Dermis blood vessel endothelial cell (primary cell): ENCODE measurements around the gene PWP2. TPM values are rescaled to one million over a fixed set of nuclear protein-coding genes. Genes with fewer than 3 reads are reported as not detected.
"Not testable (repeated sequence)": the region's sequence is repeated elsewhere in the genome, so short reads cannot be mapped to it uniquely, and the experiment has no call there.

Experiments
- DNase-seq: peaks from one replicate; pipeline ENCODE4 v3.0.0; 2010
- total RNA-seq: library from RNA; depleted of rRNA; stranded (reverse); fragments of >200 nt; gene quantifications from 2 replicates; pipeline ENCODE4 v1.2.3, GENCODE V29; 2014

PWP2 gene
- total RNA-seq, 1 donor from 2014 or later: 39.1 TPM

DNA sequence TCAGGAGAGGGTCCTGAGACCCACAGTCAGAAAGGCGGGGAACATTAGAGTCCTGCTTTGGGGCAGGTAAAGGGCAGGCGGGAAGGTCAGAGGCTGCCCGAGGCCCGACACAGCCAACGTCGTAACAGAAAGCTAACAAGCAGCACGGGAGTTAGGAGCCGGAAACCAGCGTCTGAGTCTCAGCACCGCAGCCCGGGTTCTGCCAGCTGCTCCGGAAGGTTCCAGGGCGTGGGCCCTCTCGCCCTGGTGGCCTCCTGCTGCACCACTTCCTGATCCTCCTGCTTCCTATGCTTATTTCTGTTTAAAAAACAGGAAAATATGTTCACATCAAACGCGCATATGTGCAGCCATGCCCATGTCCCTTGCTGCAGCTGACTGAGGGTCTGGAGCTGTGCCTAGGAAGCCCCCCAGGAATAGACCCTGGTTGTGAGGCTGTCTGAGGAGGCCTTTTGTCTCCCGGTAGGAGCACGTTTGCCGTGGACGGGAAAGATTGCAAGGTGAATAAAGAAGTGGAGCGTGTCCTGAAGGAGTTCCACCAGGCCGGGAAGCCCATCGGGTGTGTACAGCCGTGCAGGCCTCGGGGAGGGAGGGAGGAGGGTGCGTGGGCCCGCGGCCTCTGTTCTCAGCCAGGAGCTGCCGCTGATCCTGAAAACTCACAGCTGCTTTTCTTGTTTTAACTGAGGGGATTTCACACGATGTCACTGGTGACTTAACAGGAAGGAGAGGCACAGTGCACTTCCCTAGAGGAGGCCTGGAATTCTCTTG lies 32.8 kb downstream of the PWP2 start:
- DNase-seq: peak; percentile 7

DNA sequence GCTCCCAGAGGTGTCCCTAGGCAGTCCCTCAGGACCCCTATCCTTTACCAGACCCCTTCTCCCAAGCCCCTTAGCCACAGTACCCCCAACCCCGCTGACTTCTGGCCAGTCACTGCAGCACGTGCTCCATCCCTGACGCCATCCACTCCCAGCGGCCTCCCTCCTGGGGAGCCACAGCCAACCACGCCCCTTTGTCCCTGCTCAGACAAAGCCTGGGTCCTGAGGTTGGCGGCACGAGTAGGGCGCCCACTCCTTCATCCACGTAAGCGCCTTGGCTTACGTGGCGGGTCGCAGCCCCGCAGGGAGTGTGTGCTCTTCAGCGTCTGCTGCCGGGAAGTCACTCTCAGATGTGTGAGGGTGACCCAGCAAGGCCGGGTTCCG lies 33.3 kb downstream of the PWP2 start:
- DNase-seq: not testable (repeated sequence)

DNA sequence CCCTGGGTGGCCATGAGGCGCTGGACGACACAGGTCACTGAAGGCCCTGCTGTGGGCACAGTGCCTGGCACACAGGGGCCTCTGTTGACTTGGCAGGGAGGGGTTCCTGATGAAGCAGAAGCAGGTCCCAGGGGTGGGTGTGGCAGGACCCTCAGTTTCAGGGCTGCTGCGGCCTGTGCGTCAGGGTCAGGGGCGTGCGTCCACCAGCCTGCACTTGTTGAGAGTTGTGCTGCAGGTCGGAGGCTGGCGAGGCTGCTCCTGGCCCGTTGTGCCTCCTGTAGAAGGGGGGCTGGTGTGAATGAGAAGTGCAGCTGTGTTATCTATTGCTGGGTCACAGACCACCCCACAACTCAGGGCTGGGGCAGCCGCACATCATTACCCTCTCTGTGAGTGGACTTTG lies 35.3 kb downstream of the PWP2 start:
- DNase-seq: not testable (repeated sequence)

DNA sequence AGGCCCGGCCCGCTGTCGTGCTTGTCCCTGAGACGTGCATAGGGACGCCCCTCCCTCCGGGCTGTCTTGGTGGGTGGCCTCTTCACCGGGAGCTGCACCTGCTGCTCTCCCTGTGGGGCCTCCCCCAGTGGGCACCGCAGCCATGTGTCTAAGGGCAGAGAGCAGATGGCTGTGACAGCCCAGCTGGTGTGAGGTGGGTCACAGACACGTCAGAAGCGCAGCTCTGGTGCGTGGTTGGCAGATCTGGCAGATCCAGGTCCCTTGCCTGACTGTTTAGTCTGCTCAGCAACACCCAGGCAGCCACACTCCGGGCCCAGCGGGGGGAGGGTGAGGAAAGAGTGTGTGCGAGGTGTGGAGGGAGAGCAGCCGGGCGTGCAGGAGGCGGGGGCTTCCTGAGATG lies 36.2 kb downstream of the PWP2 start:
- DNase-seq: not testable (repeated sequence)

DNA sequence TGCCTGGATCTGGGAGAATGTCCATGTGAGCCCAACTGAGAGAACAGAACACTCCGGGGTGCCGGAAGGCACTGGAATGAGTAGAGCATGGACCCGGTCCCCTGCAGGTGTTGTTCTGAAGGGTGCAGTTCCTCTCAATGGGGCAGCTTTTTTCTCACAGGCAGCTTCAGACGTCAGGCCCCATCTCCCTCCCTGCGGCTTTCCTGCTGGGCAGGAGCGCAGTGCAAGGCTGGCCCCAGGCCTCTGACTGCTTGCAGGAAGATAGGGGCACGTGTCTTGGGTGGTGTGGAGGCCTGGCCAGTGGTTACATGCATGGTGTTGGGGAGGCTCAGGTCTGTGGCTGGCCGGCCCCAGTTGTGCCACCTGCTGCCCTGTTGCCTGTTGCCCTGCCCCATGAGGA lies 36.8 kb downstream of the PWP2 start:
- DNase-seq: not testable (repeated sequence)

DNA sequence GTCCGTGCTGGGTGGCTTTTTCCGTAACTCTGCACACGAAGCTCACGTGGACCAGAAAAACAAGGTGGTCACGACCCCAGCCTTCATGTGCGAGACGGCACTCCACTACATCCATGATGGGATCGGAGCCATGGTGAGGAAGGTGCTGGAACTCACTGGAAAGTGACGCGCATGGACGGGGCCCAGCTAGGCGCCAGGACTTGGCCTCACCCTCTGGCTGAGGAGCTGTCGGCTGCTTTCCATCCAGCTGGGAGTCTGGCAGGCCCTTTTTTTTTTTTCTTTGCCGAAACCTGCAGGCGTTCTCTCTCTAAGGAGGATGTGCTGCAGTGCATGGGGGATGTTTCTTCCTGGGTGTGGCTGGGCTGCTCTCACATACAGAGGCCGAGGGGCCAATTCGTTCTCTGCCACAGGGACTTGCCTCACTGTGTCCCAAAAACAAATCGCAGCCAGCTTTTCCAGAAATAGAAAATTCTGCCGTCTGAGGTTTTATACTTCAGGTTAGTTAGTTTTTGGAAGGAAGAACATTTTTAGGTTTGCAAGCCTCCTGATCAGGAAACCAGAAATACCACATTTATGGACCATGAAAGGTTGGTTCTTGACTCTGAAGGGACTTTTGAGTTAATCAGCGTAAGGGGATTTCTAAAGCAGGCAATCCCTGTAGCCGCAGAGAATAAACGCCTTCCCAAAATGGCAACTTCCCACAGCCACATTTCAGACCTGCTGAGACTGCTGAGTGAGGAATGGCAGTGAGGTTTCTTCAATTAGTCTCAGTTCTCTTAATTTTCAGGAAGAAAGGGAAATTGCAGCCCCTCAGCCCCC lies 37.8 kb downstream of the PWP2 start:
- not testable (repeated sequence) for DNase-seq

DNA sequence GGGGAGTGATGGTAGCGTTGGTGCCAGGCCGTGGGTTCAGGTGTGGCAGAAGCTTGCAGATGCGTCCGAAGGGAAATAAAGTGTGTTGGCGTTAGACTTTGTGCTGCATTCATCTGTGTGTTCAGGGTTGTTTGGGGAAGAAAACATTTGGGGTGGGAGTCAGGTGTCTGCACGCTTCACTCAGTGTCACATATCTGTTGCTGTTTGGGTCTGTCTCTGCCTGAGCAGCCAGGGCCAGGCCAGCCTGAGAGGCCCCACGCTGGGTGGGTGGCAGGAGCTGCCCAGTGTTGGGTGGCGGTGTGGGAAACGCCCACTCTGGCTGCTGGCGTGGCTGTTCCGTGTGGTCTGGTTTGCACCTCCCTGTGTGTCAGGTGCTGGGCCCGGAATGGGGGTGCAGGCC lies 38.4 kb downstream of the PWP2 start:
- not testable (repeated sequence) for DNase-seq

DNA sequence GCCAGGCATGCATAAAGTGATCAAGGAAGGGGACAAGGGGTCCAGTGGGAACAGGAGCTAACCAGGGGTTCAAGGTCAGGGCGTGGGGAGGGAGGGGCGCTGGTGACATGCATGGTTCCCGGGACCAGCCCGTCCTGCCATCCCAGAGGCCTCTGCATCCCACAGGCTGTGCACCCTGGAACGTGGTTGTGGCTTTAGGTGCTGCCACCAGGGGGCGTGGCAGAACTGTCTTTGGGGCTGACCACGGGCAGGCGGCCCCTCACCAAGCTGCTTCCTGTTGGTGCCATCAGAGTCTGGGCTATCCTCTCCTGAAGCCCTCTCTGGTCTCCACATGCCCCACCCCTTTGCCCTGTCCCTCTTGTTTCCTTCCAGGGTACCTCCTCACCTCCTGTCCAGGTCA lies 39.9 kb downstream of the PWP2 start:
- not testable (repeated sequence) for DNase-seq

DNA sequence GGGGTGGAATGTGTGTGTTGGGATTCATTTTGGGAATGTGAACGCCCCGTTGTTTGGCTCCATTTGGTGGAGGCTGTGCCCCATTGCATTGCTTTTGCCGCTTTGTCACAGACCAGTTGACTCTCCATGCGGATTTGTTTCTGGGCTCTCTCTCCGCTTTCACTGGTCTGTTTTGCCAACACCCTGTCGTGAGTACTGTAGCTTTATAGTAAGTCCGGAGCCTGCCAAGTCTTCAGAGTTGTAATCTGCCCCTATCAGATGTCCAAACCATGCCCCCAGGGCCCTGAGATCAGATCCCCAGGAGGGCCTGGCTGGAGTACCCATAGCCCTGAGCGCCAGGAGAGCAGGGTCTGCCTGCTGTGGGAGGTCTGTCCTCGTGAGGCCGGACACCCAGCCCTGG lies 43.1 kb downstream of the PWP2 start:
- not testable (repeated sequence) for DNase-seq

DNA sequence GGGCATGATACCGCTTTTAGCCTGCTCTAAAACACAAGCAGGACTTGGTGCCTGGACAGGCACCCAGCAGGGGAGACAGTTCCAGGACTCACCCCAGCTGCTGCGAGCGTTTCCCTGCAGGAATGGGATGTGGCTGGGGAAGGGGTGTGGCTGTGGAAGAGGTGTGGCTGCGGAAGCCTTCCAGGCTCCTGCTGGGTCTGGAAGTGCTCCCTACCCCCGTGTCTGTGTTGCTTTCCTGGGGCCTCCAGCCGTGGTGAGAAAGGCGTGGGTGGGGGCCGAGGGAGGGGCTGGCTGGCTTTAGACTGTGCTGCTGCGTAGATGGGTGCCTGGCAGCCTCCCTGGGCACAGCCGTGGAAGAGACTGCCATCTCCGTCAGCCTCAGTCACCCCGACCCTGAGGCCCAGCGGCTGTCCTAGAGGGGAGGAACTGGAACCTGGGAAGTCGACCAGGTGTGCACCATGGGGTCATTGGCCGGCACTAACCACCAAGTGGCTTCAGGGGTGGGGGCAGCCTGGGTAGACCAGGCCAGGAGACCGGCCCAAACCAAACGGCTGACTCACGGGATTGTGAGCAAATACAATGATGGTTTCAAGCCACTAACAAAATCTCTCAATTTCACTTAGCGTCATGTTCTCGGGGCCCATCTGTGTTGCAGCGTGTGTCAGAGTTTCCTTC lies 46.2 kb downstream of the PWP2 start:
- DNase-seq: not testable (repeated sequence)

DNA sequence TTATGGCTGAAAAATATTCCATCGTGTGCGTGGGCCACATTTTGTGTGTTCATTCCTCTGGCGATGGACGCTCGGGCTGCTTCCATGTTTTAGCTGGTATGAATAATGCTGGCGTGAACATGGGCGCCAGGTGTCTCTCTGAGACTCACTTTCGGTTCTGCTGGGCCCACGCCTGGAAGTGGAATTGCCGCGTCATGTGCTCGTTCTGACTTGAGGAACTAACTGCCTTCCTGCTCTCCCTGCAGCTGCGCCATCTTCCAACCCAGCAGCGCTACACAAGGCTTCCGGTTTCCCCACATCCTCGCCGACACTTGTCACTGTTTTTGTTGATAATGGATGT lies 46.7 kb downstream of the PWP2 start:
- DNase-seq: not testable (repeated sequence)

DNA sequence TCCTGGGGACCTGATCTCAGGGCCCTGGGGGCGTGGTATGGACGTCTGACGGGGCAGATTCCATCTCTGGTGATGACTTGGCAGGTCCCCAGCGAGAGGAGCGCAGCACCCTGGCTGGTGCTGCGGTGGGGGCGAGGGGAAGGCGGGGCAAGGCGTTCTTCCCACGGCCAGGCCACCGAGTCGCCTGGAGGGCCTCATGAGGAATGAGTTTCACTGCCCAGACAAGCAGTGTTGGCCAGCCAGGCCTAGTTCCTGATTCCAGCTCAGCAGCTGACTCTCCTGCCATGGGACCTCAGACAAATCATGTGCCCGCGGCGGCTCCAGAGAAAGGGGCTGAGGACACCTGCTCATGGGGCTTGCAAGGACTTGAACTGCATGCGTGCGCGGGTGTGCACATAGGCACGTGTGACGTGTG lies 47.6 kb downstream of the PWP2 start:
- not testable (repeated sequence) for DNase-seq

DNA sequence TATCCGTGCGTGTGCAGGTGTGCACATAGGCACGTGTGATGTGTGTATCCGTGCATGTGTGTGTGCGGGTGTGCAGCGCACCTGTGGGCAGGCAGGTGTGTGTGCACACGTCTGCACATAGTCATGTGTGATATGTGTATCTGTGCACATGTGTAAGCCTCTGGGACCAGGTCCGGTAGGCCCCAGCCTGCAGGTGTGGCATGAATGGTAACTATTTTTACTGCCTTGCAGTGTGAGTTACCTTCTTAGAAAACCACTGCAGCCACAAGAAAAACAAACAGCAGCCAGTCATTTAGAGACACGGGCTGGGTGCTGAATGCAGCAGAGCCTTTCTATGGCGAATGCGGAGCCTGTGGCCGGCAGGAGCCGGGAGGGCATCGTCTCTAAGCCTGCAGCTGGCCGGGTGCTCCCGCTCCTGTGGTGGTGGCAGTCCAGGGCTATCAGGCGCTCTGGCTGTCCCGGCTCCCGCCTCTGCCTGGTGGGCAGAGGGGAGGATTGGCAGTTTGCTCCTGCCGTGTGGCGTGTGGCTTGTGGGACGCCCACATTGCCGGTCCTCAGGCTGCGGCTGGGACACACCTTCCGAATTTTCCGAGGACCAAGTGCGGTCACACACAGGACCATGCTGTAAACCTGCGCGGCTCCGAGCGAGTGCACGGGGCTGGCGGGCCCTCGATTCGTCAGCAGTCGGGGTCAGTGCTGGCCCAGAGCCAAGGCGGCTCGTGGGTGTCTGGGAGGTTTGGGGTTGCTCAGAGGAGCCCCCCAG lies 48.2 kb downstream of the PWP2 start:
- DNase-seq: not testable (repeated sequence)

DNA sequence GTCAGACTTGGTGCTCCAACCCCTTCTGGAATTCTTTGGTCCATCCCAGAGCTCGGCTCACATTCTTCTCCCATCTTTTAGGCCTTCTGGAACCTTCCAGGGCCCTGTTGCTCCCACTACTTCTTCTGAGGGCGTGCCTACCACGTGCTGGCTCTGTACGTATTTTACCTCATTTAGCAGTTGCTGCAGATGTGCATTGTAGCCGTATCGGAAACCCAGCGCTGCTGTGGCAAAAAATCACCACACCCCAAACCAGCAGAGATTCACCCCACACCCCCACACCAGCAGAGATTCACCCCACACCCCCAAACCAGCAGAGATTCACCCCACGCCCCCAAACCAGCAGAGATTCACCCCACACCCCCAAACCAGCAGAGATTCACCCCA lies 48.8 kb downstream of the PWP2 start:
- DNase-seq: not testable (repeated sequence)

DNA sequence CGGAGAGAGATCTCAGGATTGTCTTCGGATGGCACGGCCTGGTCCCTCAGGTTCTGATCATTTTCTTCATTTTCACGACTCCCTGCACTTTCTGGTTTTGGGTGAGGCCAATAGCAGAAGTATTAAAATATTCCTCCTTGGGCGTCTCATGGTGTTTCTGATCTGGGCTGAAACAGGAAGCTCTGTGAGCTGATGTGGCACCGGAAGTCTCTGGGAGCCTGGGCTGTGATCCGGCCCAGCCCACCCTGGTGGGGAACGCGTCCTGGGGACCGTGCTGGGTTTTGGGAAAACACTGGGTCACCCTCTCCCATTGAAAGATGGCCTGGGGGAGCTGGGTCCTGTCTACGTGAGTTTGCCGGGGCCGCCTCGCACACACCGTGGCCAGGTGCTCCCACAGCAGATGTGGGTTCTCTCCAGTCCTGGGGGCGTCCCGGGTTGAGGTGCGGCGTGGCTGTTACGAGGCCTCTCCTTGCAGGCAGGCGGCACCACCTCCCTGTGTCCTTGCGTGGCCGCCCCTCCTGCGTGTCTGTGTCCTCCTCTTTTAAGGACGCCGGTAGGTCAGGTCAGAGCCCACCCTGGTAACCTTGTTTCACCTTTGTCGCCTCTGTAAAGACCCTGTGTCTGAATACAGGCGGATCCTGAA lies 50.4 kb downstream of the PWP2 start:
- DNase-seq: not testable (repeated sequence)

DNA sequence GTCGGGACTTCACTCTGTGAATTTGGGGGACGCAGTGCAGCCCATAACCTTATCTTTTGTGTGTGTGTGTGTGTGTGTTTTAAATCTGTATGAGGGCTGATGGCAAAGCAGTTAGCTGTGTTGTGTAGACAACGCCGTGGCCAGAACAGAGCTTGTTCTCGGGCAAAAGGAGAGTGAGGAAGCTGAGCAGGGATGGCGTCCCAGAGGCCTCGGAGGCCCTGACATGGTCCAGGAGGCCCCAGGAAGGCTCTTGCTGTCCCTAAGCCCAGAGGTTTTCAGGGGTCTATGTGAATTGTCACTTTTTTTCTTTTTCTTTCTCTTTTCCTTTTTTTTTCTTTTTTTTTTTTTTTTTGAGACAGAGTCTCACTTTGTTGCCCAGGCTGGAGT lies 50.9 kb downstream of the PWP2 start:
- DNase-seq: not testable (repeated sequence)

DNA sequence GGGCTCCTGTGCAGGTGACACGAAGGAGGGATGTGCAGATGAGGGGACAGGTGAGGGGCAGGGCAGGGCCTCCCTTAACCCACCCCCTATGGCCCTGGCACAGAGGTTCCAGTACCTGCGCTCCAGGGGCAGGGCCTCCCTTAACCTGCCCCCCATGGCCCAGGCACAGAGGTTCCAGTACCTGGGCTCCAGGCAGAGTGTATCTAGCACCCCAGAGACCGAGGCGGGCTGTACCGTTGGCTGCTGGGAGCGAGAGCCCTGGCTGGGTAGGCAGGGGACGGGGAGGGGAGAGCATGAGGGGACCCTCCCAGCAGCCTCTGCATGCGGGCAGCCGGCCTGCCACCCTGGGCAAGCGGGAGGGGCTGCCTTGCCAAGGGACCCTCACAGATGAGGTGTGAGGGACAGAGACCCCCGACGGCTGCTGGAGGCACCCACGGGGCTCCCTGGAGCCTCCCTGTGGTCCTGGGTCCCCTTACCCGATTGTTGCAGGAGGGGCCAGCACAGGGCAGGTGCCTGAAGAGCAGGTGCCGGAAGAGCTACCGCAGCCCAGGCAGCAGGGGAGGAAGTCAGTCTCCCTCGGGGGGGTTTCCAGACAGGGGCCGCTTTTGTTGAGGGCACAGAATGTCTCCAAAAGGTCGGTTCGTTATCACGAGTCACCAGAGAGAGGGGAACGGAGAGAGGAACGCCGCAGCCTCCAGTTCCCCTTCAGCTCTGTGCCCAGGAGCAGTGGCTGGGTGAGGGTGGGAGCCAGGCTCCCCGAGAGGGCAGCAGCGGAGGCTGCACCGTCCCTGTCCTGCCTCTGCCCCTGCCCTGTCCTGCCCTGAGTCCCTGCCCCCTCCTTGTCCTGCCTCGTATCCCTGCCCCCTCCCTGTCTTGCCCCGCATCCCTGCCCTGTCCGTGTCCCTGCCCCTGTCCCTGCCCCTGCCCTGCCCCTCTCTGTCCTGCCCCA lies 52.4 kb downstream of the PWP2 start:
- DNase-seq: not testable (repeated sequence)

DNA sequence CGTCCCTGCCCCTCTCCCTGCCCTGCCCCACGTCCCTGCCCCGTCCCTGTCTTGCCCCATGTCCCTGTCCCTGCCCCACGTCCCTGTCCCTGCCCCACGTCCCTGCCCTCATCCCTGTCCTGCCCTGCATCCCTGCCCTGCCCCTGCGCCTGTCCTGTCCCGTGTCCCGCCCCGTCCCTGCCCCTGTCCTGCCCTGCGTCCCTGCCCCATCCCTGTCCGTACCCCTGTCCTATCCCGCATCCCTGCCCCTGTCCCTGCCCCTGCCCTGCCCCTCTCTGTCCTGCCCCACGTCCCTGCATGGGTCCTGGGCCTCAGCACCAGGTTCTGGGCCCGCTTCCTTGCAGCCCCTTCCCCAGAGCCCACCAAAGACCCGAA lies 53.1 kb downstream of the PWP2 start:
- DNase-seq: not testable (repeated sequence)

DNA sequence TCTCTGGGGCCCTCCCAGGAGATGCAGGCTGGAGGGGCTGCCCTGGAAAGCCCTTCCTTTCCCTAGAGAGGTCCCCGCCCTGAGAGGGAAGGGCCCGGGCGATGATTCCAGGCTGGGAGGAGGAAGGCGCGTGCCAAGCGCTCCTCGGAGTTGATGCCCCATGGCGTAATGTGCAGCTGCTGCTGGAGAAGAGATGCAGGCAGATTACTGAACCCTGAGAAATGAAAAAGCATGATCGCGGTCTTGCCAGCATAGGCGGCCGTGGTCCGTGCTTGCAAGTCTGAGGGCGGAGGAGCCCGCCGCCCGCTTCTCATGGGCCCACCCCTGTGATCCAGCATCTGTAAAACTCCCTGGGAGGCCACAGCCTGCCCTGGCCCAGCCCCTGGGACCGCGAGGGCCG lies 53.6 kb downstream of the PWP2 start:
- not testable (repeated sequence) for DNase-seq

DNA sequence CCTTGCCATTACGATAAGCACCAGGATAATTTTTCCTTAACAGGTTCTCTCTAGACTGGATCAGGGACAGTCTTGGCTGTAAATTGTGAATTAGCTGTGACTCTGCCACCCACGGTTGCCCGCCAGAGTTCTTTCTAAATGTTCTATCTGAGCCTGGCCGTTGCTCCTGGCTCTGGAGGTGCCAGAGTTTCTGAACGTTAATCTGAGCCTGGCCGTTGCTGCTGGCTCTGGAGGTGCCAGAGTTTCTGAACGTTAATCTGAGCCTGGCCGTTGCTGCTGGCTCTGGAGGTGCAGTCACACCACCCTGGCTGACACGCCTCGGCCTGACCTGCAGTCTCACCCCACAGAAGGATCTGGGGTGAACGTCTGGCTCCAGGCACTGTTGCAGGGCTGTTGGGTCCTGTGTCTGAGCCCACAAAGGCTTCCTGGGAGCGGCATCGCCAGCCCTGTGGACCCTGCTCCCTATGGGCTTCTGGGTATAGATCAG lies 56.0 kb downstream of the PWP2 start:
- not testable (repeated sequence) for DNase-seq

DNA sequence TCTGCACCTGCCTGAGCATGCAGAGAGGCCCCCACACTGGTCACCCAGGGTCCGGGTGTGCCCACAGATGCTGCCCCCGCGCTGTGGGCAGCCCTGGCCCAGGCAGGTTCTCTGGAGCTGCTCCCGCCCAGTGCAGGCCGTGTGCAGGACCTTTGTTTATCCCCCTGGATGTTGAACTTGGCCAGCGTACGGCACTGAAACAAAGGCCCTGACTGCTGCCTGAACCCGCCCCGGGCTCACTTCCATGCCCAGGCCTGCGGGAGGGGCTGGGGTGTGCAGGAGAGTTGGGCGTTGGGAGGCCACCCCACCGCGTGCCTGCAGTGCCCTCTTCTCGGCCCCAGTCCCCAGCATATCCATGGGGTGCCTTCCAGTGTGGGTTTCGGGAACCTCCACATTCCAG lies 58.7 kb downstream of the PWP2 start:
- DNase-seq: not testable (repeated sequence)
